HEK293 (cell line): Measurements from ENCODE around the gene TRPM5.

Source experiments
- REPIN1 ChIP-seq: fragments of 450-650 bp; formaldehyde crosslinking; IDR thresholded peaks from 2 replicates; pipeline ENCODE4 v1.5.1; 2017; ENCODE audit warnings: missing biosample characterization, missing genetic modification characterization, low read depth
- ZNF274 ChIP-seq, 2 experiments: fragments of 200-500 bp in 1 of 2; fragments of 450-650 bp in 1 of 2; sonication (Bioruptor generic) in 1 of 2; formaldehyde crosslinking in 1 of 2; IDR thresholded peaks; 2 replicates each; pipeline versions ENCODE4 v1.5.1 to v1.6.1; 2014 to 2016; ENCODE audit warnings: borderline replicate concordance in 1 of 2, inconsistent platforms in 1 of 2, low read length in 1 of 2, missing biosample characterization in 1 of 2, missing genetic modification characterization in 1 of 2
- ZNF391 ChIP-seq: fragments of 450-650 bp; formaldehyde crosslinking; IDR thresholded peaks from 2 replicates; pipeline ENCODE4 v1.5.1; 2016; ENCODE audit warnings: low read depth, missing biosample characterization, missing genetic modification characterization, borderline replicate concordance
- TF ChIP-seq, protein P1 (sequence below): fragments of 450-650 bp; formaldehyde crosslinking; IDR thresholded peaks from 2 replicates; pipeline ENCODE4 v1.5.1; 2016; ENCODE audit warnings: missing biosample characterization, missing genetic modification characterization
- TF ChIP-seq, protein P2 (sequence below): fragments of 450-650 bp; formaldehyde crosslinking; IDR thresholded peaks from 2 replicates; pipeline ENCODE4 v1.5.1; 2016; ENCODE audit warnings: missing biosample characterization, missing genetic modification characterization
- TF ChIP-seq, protein P3 (sequence below): fragments of 450-650 bp; formaldehyde crosslinking; IDR thresholded peaks from 2 replicates; pipeline ENCODE4 v1.5.1; 2016; ENCODE audit warnings: missing biosample characterization, missing genetic modification characterization
- TF ChIP-seq, protein P4 (sequence below): fragments of 450-650 bp; formaldehyde crosslinking; IDR thresholded peaks from 2 replicates; pipeline ENCODE4 v1.5.1; 2016; ENCODE audit warnings: missing biosample characterization, missing genetic modification characterization

DNA sequence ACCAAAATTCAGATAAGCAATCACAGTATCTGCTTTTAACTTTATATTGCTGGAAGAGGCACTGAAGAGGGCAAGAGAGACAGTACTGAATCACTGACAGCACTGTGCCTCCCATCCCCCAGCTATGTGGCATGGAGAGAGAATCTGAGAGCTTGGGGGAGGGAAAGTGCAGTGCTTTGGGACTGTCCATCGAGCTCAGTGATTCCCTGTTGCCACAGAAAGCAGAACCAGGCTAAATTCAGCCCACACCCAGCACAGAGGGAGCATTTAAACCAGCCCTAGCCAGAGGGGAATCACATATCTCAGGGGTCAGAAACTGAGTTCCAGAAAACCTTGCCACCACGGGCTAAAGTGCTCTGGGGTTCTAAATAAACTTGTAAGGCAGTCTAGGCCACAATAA lies 44.8 kb upstream of the TRPM5 start:
- TF ChIP-seq ZNF391 (no peak), ZNF274 (IDR thresholded peaks at IDR 0.05; ENCODE audit: low read length) (no peak), ZNF274 (tag by site-specific recombination; IDR thresholded peaks at IDR 0.05; ENCODE audit: borderline replicate concordance) (no peak), REPIN1 (no peak)
- TF ChIP-seq, protein P1, sequence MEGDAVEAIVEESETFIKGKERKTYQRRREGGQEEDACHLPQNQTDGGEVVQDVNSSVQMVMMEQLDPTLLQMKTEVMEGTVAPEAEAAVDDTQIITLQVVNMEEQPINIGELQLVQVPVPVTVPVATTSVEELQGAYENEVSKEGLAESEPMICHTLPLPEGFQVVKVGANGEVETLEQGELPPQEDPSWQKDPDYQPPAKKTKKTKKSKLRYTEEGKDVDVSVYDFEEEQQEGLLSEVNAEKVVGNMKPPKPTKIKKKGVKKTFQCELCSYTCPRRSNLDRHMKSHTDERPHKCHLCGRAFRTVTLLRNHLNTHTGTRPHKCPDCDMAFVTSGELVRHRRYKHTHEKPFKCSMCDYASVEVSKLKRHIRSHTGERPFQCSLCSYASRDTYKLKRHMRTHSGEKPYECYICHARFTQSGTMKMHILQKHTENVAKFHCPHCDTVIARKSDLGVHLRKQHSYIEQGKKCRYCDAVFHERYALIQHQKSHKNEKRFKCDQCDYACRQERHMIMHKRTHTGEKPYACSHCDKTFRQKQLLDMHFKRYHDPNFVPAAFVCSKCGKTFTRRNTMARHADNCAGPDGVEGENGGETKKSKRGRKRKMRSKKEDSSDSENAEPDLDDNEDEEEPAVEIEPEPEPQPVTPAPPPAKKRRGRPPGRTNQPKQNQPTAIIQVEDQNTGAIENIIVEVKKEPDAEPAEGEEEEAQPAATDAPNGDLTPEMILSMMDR = no peak
- TF ChIP-seq, protein P2, sequence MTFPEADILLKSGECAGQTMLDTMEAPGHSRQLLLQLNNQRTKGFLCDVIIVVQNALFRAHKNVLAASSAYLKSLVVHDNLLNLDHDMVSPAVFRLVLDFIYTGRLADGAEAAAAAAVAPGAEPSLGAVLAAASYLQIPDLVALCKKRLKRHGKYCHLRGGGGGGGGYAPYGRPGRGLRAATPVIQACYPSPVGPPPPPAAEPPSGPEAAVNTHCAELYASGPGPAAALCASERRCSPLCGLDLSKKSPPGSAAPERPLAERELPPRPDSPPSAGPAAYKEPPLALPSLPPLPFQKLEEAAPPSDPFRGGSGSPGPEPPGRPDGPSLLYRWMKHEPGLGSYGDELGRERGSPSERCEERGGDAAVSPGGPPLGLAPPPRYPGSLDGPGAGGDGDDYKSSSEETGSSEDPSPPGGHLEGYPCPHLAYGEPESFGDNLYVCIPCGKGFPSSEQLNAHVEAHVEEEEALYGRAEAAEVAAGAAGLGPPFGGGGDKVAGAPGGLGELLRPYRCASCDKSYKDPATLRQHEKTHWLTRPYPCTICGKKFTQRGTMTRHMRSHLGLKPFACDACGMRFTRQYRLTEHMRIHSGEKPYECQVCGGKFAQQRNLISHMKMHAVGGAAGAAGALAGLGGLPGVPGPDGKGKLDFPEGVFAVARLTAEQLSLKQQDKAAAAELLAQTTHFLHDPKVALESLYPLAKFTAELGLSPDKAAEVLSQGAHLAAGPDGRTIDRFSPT (tag by site-specific recombination) = no peak
- TF ChIP-seq, protein P3, sequence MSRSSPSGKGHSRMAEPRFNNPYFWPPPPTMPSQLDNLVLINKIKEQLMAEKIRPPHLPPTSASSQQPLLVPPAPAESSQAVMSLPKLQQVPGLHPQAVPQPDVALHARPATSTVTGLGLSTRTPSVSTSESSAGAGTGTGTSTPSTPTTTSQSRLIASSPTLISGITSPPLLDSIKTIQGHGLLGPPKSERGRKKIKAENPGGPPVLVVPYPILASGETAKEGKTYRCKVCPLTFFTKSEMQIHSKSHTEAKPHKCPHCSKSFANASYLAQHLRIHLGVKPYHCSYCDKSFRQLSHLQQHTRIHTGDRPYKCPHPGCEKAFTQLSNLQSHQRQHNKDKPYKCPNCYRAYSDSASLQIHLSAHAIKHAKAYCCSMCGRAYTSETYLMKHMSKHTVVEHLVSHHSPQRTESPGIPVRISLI (tag by site-specific recombination) = no peak
- TF ChIP-seq, protein P4, sequence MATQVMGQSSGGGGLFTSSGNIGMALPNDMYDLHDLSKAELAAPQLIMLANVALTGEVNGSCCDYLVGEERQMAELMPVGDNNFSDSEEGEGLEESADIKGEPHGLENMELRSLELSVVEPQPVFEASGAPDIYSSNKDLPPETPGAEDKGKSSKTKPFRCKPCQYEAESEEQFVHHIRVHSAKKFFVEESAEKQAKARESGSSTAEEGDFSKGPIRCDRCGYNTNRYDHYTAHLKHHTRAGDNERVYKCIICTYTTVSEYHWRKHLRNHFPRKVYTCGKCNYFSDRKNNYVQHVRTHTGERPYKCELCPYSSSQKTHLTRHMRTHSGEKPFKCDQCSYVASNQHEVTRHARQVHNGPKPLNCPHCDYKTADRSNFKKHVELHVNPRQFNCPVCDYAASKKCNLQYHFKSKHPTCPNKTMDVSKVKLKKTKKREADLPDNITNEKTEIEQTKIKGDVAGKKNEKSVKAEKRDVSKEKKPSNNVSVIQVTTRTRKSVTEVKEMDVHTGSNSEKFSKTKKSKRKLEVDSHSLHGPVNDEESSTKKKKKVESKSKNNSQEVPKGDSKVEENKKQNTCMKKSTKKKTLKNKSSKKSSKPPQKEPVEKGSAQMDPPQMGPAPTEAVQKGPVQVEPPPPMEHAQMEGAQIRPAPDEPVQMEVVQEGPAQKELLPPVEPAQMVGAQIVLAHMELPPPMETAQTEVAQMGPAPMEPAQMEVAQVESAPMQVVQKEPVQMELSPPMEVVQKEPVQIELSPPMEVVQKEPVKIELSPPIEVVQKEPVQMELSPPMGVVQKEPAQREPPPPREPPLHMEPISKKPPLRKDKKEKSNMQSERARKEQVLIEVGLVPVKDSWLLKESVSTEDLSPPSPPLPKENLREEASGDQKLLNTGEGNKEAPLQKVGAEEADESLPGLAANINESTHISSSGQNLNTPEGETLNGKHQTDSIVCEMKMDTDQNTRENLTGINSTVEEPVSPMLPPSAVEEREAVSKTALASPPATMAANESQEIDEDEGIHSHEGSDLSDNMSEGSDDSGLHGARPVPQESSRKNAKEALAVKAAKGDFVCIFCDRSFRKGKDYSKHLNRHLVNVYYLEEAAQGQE (tag by site-specific recombination) = no peak
